SIG-M5 (cell line): ENCODE measurements around the gene CNTN1.

Experiments
- DNase-seq: peaks from one replicate; lab custom pipeline; 2025; lab: John Stamatoyannopoulos, UW

The CNTN1 gene

DNA sequence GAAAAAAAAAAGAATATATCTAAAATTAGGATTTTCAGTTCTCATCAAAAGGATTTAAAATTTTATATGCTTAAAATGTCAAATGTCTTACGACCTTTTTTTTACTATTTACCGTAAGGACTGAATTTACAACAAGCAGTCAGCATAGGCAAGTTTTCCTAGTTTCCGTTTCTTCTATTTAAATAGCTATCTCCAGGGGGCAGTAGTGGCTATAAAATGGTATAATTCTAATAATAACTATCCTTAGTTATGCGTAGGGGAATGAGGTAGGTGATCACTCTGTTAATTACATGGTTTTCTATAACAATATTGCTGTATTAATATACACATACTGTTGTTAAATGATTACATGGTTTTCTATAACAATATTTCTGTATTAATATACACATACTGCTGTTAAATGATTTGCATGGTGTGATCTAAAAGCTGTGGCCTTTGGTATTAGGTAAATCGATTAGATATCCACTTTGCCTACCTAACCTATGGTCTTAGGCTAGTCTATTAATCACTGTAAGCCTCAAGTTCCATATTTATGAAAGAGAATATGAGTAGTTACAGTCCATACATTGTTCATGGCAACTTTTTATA, 278.2 kb downstream of the CNTN1 start:
- no peak for DNase-seq

DNA sequence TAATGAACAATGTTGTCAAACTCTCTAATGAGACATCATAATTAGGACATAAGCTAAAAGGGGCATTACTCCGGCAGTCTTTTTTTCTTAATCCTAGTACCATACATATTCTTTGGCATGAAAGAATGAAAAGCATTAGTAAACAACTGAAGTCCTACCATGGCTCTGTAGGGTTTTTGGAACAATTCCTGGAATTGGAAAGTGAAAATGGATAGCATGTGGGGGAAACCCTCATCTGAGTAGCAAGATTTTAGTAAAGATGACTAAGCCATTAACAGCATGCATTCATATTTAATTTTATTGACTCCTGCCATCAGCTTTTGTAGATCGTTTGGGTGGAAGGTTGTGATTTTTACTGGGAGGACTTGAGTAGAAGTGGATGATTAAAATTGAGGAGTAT, 279.7 kb downstream of the CNTN1 start:
- DNase-seq, result no peak

DNA sequence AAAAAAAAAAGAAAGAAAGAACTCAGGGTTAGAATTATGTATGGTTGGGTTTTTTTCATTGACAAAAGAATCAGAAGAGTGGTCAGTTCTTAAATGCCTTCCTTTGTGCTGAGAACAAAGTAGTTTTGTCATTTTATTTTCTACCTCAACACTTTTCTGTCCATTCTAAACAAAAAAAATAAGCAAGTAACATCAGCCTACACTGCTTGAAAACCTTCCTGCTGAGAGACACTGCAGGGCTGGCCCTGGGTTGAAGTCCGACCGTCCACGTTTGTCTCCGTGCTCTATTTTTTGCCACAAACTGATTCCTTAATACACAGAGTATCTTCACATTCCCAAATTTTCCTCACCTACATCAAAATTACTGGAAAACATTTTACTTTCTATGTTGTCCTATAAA, 284.3 kb downstream of the CNTN1 start:
- no peak for DNase-seq

DNA sequence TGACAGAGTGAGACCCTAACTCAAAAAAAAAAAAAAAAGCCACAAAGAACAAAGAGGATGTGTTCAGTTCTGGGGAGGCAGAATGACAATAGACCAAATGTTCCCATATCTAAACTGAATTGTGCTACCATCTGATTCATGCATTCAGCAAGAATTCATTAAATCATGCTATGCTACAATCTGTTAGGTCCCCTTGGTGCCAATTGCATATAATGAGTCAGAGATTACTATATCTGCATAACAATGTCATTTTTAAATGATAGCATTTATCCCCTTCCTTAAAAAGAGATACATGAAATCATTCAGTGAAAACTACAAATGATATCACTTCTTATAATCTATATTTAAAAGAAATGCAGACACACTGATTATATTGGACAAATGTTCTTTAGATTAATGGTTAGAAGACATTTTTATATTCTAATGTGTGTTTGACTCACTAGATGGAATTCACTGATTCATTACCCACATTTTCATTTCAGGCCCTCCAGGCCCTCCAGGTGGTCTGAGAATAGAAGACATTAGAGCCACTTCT, 288.3 kb downstream of the CNTN1 start:
- DNase-seq, result no peak

DNA sequence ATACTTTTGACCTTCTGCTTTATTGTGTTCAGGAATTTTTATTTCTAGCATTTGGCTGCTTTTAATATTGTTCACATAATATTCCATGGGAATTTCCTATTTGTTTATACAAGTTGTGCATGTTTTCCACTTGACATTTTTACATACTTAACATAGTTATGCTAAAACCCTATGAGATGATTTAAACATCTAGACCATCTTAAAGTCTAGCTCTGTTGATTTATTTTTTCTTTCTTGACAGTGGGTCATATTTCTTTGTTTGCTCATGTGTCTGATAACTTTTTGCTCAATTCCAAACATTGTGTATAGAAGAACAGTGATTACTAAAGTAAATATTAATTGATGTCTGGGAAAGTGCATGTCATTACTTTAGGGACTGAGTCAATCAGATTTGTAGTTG, 293.8 kb downstream of the CNTN1 start:
- DNase-seq, result no peak

DNA sequence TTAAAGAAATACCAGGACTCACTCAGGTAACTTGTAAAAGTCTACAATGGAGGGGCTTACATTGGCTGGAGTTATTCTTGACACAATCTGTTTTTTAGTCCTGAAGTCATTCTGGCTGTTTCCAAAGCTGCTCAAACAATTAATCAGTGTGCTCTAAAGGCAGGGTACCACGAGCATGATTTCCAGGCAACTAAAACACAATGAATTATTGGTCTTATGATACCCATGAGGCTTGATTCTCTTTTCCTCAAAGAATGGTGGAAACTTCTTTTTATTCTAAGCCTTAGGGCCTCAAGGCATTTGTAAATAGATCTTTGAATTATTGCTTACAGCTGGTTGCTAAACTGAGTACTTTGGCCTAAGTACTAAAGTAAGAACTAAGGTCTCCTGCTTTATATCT, 296.1 kb downstream of the CNTN1 start:
- DNase-seq, result no peak

DNA sequence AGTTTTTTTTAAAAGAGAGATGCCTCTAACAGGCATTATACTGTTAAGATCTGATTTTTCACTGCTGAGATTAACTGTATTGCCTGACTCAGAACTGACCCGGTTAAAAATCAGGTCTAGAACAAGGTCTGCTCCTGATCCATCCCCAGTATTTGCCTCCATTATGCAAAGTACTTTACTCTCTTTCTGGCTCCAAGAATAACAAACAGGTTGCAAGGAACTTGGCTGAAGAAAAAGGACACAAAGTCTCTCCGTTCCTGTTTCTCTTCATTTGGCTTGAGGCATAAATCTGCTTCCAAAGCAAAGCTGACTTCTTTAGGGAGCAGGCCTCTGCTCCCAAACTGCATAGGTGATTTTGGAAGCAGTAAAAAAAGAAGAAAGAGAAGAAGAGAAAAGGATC, 296.6 kb downstream of the CNTN1 start:
- no peak for DNase-seq

DNA sequence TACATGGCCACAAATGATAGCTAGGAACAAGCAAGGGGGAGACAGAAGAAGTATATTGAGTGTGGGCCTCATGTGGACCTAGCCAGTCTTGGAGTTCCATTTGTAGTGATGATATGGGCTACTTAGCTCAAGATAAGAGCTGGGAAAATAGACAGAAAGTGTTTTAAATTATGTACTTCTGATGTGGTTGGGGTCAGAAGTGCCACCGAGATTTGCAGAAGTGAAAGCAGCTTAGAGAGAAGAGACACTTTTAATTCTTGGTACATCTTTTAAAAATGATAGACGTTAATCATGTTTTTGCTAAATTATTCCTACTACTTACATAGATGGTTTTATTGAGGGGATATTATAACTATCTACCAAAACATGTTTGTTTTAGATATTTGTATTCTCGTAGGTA, 297.5 kb downstream of the CNTN1 start:
- no peak for DNase-seq

DNA sequence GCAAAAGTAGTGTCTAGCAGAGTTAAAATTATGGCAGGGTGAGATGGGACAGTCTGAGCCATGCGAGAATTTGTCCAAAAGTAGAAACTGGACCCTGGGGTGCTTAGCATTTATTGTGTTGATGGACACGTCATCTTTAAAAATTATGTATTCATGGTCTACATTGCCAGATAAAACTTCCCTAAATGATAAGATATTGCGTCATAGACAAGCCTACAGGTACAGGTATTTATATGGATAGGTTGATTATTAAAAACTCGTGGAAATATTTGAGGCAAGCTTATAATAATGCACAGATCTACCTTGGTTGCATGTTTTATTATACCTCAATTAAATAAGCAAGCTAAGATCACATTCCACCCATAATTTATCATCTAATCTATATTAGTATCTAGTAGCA, 299.9 kb downstream of the CNTN1 start:
- DNase-seq, result no peak

DNA sequence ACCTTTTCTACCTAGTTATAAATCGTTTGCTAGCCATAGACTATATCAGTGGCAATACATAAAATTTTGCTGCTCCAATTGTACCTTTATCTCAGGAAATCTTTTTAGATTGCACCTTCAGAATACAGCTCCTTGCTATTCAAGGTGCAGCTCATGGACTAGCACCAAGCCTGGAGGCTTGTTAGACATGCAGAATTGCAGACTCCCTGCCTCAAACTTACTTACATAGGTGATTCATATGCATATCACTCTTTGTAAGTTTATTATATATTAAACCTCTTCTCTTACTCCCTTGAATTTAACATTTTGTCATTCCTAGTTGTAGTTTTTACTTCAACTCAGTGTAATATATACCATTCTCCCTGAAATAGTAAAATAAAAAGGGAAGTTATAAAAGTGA, 300.4 kb downstream of the CNTN1 start:
- DNase-seq, result no peak

DNA sequence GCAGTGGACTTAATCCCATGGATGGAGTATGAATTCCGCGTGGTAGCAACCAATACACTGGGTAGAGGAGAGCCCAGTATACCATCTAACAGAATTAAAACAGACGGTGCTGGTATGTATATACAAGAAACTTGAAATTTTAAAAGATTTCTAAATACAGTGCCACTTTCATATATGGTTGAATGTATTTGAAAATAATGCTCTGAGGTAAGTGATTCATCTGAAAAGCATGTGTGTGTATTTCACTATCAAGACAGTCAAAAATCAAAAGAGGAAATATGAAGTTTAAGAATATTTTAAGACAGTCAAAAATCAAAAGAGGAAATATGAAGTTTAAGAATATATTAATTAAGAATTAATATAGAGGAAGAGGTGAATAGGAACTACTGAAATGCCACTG, 300.9 kb downstream of the CNTN1 start:
- DNase-seq, result no peak

DNA sequence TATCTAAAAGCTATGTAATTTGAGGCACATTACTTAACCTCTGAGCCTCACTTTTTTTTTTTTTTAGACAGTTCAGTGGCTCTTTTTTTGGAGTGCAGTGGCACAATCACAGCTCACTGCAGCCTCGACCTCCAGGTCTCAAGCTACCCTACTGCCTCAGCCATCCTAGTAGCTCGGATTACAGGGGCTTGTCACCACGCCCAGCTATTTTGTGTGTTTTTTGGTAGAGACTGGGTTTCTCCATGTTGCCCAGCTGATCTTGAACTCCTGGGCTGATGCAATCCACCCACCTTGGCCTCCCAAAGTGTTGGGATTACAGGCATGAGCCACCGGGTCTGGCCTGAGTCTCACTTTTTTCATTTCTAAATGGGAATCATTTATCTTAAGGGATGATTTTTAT, 303.9 kb downstream of the CNTN1 start:
- DNase-seq, result no peak

DNA sequence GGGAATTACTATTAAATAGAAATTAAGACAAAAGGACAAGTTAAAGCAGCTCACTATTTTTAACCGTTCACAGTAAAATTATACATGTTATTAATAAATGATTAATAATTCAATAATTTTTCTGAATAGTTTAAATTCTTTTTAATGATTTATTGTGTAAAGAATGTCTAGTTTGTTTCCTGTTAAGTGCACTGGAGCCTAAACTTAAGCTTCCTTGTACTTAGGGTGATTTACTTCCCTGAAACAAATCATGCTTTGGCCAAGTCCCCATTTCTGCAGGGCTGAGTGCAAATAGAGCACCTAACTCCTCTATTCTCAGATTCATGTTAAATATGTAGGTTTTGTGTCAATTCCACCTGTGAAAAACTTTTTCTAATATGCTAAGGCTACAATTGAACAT, 307.0 kb downstream of the CNTN1 start:
- no peak for DNase-seq

DNA sequence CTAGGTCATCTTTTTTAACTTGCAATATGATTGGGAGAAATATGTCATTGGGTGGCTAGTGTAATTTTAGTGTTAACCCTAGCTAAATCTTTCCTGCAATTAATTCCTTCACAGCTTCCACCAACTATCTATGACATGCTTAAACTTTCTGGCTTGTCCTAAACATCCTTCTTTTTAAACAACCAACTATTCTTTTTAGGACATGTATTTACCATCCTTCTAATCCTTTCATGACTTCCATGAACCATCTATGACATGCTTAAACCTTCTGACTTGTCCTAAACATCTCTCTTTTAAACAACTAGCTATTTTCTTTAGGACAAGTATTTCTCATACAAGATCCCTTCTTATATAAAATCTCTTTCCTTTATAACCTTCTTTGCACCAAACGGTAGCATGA, 316.2 kb downstream of the CNTN1 start:
- DNase-seq, result no peak

DNA sequence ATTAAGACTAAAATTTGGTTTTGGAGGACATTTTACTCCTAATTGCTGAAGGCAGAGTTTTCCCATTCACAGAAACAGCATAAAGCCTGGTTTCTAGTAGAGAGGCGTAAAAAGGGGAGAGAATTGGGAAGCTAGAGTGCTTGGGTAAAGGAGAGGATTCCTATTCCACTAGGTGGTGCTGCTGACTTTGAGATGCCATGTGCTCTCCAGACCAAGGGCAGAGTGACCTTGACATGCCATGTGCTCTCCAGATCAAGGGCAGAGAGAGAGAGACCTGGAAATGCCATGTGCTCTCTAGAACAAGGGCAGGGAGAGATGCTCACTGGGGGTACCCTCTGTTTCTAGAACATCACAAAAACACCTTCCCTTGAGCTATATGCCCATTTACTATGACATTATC, 319.7 kb downstream of the CNTN1 start:
- no peak for DNase-seq

DNA sequence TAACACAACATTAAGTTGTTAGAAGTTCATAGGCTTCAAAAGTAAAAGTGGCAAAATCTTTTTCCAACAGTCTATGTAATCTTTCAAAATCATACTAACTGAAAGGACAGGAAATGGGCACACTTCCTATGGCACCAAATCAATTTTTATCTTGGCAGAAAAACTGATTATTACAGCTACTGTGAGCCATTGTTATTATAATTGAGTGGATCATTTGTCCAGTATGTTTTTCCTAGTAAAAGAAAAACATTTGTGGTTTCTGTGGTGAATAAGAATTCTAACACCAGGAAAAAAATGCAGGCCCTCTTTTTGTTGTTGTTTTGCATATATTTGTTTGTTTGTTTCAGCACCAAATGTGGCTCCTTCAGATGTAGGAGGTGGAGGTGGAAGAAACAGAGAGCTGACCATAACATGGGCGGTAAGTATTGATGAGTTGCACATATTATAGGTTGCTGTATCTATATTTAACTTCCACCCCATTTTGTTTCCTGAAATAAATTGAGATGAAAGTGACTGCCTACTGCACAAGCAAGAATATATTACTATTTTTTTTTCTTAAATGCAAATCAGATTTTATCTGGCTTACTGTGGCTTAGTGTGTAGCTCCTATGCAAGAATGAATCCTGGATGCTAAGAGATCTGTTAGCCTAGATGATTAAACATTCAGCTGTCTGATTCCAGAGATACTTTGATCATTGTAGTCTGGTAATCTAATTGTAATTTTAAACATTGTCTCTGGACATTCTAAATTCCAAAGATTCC, 321.8 kb downstream of the CNTN1 start:
- DNase-seq, result no peak

DNA sequence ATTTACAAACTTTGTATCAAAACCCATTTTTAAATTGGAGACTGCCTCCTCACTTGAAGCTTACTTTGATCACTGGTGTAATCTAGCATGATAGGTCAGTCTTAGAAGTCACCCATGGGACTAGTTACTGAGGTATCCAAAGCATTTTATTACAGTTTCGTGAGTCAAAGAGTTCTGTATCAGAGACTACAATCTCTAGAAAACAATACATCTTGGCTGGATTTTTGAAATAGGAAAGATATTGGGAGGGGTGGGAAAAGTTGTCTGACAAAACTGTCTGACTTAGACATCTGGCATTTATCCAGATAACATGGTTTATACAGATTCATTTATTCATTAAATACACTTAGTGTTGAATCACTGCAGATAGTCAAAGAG, 322.4 kb downstream of the CNTN1 start:
- DNase-seq, result no peak

DNA sequence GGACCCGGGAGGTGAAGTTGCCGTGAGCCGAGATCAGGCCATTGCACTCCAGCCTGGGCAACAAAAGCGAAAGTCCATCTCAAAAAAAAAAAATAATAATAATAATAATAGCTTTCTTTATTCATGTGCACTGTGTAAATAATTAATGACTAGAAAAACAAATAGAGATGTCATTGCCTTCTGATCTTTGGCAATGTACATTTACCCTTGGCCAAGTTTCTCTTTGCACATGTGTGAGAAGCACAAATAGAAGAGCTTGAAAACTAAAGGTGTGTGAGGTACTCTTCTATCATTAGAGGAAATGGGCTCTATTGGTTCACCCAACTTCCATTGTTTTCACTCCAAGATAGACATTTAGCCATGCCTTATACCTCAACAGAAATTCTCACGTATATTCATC, 325.8 kb downstream of the CNTN1 start:
- no peak for DNase-seq

DNA sequence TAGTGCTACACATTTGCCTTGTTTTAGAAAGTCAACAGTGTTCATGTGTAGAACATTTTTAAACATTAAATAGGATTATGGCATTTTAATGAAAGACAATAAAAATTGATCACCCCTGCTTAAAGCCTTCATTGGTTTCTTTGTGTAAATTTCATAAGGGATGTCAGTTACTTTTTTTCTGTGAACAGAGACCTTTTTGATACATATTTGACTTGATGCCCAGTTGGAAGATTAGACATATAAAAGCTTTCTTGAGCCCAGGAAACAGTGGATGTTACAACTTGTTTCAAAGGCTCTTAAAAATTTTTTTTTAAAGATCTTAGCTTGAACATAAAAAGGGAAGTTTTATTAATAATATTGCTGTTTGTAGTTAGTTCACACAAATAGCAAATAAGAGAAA, 327.2 kb downstream of the CNTN1 start:
- no peak for DNase-seq

DNA sequence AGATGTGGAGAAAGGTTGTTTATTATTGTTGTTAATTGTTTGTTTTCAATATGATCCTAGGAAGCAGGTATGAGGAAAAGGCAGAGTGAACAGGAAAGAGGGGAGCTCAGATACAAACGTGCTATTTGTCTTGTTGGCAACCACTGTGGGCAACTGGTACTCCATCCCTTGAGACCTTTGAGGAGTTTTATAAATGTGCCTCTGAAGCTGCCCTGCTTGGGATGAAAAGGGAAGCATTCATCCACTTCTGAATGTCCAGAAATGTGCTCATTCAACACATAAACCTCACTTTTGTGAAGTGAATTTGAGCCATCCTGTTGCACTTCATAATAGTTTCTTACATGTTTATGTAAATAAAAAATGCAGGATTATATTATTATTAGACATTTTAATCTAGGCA, 331.6 kb downstream of the CNTN1 start:
- no peak for DNase-seq

DNA sequence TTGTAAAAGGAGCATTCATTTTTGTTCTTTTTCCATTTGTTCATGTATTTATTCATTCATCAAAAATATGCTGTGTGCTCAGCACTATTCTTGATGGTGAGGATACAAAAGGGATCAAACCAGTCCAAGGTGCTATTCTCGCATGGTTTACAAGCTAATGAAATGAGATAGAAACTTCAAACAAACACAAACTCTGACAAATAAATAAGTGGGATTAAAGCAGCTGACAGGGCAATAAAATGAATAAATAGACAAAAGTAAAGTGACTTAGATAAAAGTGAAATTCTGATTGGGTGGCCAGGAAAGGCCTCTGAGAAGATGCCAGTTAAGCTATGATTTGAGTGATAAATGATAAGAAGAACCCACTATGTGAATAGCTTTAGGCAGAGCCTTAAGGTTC, 333.9 kb downstream of the CNTN1 start:
- DNase-seq, result no peak

DNA sequence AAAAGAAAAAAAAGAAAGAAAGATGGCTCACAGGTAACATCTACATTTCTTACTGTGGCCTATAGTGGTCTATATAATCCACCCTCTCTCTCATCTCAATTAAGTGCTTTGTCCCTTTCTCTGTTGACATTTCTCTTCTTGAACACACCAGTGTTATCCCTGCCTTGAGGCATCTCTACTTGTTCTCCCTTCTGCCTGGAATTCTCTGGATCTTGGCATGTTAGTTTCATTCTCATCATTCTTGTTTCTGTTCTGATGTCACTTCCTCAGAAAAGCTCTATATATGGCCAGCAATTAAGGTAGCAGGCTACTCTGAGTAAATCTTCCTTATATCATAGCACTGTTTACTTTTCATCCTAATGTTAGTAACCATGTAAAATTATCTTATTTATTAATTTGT, 340.1 kb downstream of the CNTN1 start:
- no peak for DNase-seq

DNA sequence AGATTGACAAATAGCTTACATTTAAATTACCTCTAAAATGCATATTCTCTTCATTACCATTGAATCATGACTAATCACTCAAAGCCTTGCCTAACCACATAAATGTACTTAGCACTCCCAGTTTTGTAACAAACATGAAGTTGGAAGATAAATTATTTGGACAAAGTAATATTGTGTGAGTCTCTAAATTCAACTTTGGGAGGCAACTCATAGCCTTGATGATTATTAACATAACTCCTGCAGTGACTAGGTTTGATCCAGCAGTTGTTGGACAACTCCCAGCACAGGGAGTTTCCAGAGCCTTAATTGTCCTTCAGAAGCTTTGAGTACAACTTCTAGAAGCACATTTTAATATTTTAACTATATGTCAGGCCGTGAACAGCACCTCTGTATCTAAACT, 342.4 kb downstream of the CNTN1 start:
- no peak for DNase-seq

DNA sequence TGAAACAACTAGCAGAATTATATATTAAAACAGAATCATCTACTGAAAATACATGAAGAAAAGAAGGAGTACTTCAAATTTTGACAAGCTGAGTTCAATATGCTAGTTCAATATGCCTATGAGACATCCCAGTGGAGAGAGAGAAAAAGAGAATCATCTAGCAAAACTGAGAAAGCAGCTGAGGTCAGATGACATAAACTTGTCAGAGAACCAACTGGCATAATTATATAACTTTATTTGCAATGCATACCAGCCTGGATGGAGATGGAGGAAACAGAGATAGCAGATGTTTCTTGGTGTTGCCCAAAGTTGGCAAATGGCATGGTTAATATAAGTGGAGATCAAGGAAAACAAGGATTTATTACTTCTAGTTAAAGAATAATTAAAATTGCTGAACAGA, 347.2 kb downstream of the CNTN1 start:
- no peak for DNase-seq
